GM21447 (cell line): ENCODE results near the gene COX14.
"Not testable (repeated sequence)": the region's sequence is repeated elsewhere in the genome, so short reads cannot be mapped to it uniquely, and the experiment has no call there.

ENCODE experiments used
- ATAC-seq: cut with Tn5 transposase; IDR thresholded peaks from one replicate; pipeline ENCODE4 v1.9.1; 2021; ENCODE audit not compliant: unreplicated experiment

The COX14 gene

GRCh38 chr12:50107416-50108268, 4.4 kb upstream of the COX14 start:
- no peak for ATAC-seq

- ATAC-seq: no peak
These were observed 2.7 kb upstream of the COX14 start for GRCh38 chr12:50109319-50109718.

- ATAC-seq: no peak
These were observed 1.8 kb upstream of the COX14 start for GRCh38 chr12:50110127-50110761.

GRCh38 chr12:50110762-50111351, 1.2 kb upstream of the COX14 start:
- ATAC-seq: peak; percentile 17

- ATAC-seq: no peak
These were observed 692 bp upstream of the COX14 start for GRCh38 chr12:50111395-50111692.

GRCh38 chr12:50112456-50113218, 601 bp downstream of the COX14 start:
- peak; percentile 4 for ATAC-seq

- ATAC-seq: no peak
These were observed 5.1 kb downstream of the COX14 start for GRCh38 chr12:50117057-50117622.

- ATAC-seq: no peak
These were observed 7.4 kb downstream of the COX14 start for GRCh38 chr12:50119387-50119786.

GRCh38 chr12:50120521-50120920, 8.5 kb downstream of the COX14 start:
- ATAC-seq: no peak

GRCh38 chr12:50120953-50121352, 8.9 kb downstream of the COX14 start:
- no peak for ATAC-seq

GRCh38 chr12:50121641-50122040, 9.6 kb downstream of the COX14 start:
- ATAC-seq: no peak

- no peak for ATAC-seq
These were observed 11.2 kb downstream of the COX14 start for GRCh38 chr12:50123203-50123602.

- no peak for ATAC-seq
These were observed 15.5 kb downstream of the COX14 start for GRCh38 chr12:50127546-50127945.

- no peak for ATAC-seq
These were observed 17.3 kb downstream of the COX14 start for GRCh38 chr12:50129290-50129689.

- ATAC-seq: no peak
These were observed 20.6 kb downstream of the COX14 start for GRCh38 chr12:50132505-50133135.

GRCh38 chr12:50142993-50143392, 31.0 kb downstream of the COX14 start:
- no peak for ATAC-seq

GRCh38 chr12:50145439-50145838, 33.4 kb downstream of the COX14 start:
- no peak for ATAC-seq

- ATAC-seq: no peak
These were observed 35.2 kb downstream of the COX14 start for GRCh38 chr12:50147281-50147680.

GRCh38 chr12:50148011-50148410, 36.0 kb downstream of the COX14 start:
- not testable (repeated sequence) for ATAC-seq

- no peak for ATAC-seq
These were observed 37.3 kb downstream of the COX14 start for GRCh38 chr12:50149311-50149710.
